Activated CD4-positive, CD25-positive, alpha-beta regulatory T cell (primary cell): Measurements from ENCODE around the gene ACADVL.

ENCODE experiments used
- DNase-seq, 4 experiments: peaks; one replicate each; lab custom pipeline; 2025; lab: John Stamatoyannopoulos, UW

The ACADVL gene

DNA sequence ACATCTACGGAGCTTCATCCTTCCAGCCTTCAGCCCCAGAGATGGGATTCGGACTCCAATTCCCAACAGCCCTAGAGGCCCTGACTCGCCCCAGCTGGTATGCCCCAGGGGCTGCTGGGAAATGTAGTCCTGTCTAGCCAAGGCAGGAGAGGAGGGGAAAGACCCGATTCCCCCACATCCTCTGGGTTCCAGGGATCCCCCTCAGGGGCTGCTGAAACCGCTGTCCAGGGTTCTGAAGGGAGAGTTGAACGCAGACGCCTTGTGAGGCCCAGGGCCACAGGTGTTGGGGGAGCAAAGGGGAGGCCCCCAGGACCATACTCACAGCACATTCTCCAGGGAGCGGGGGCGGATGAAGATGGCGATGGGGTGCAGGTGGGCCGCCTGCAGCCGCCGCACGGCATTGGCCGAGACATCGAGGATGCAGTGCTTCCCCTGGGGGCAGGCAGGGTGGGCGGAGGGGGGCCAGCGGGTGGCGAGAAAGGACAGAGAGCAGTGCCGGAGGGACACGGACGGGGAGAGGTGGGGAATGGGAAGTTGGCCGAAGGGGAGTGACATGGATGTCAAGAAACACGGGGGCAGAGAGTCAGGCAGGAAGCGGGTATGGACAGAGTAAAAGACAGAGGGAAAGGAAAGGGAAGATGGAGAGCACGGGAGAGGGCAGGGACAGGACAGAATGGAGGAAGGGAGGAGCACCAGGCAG lies 28.0 kb upstream of the ACADVL start:
- no peak for DNase-seq

DNA sequence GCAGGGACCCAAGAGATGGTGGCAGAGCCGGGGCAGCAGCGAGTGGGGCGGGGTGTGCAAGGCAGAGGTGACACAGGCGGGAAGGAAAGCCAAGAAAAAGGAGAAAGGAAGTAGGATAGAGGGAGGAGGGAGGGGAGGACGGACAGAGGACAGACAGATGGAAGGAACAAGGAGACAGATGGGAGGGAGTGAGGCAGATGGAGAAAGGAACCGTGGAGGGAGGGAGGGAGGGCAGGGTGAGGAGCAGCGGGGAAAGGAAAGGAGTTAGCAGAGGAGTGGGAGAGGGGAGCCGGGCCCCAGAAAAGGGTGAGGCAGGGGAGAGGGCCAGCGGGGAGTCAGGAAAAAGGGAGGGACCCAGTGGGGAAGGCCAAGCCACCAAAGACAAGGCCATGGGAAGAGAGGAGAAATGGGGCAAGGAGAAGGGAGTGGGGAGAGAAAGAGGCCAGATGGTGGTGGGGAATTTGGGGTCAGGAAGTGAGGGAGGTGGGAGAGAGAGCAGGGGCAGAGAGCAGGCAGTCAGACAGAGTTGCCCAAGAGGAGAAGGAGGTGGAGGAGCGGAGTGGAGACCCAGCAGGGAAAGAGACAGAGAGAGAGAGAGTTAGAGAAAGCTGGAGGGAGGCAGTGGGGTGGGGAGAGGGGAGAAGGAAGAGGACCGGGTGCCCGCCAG lies 27.3 kb upstream of the ACADVL start:
- no peak for DNase-seq

DNA sequence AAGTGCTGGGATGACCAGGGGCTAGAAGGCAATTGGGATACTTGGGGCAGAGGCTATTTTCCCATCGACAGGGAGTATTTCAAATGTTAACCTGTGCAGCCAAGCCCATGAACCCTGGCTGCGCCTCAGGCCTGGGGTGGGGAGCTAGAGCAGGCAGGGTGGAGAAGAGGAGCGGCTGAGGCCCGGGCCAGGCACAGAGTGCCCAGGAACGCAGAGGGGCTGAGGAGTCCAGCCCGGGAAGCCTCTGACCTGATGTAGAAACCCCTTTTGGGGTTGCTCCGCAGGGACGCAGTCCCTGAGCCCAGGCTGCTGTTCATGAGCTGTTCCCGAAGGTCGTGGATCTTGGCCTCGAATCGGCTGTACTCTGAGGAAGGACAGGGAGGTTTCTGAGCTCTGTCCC lies 23.8 kb upstream of the ACADVL start:
- no peak for DNase-seq

DNA sequence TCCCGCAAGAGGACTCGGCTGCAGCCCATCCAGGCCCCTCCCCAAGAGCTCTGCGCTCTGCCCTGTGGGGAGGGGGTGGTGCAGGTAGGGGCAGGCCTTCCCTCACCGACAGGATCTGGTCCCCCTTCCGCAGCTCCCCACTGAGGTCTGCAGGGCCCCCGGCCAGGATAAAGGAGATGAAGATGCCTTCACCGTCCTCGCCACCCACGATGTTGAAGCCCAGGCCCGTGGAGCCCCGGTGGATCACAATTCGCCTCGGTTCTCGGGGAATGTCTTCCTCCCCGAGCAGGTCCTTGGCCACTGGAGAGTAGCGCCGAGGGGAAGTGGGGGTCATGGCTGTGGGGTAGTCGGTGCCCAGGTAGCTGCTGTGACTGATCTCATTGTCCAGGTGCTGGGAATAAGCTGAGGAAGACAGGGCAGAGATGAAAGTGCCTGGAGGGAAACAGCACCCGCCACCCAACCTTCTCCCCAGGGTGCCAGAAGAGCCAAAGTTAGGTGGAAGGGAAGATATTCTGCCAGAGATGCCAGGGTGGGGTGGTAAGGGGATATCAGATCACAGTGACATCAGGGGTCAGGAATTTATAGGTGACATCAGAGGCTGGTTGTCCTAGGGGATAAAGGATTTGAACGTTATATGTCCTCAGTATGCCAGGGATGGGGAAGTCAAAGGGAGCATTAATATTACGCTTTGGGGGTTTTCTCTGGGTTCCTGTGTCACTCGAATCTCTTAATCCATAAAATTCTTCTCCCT lies 22.9 kb upstream of the ACADVL start:
- DNase-seq, result no peak

DNA sequence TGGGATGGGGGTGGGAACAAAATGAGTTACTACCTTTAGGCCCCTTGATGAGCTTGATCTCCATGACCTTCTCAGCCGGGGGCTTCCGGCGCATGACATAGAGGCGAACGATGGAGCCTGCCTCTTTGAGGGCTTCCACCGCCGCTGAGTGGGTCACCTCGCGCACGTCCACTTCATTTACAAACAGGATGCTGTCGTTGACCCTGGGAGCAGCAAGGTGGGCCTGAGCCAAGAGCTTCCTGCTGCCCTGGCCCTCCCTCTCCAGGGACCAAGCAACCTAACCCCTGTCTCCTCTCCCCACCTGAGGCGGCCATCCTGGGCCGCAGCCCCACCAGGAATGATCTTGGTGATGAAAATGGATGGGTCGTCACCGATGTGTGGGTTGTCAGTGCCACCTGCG lies 16.3 kb upstream of the ACADVL start:
- DNase-seq, result no peak

DNA sequence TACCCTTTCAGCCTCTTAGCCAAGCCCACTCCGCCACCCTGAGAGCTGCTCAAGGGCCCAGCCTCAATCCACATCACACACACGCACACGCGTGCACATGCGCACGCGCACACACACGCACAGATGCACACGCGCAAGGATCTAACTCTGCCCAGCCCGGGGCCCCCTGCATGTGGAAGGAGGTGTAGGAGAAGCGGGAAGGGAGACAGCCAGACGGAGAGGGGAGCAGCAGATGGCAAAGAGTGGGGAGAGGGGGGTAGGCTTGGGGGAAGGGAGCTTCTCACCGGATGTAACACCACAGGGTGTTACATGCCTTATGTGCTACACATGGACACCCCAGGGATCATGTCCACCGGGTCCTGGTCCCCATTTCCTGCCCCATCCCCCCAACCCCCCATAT lies 15.4 kb upstream of the ACADVL start:
- no peak for DNase-seq

DNA sequence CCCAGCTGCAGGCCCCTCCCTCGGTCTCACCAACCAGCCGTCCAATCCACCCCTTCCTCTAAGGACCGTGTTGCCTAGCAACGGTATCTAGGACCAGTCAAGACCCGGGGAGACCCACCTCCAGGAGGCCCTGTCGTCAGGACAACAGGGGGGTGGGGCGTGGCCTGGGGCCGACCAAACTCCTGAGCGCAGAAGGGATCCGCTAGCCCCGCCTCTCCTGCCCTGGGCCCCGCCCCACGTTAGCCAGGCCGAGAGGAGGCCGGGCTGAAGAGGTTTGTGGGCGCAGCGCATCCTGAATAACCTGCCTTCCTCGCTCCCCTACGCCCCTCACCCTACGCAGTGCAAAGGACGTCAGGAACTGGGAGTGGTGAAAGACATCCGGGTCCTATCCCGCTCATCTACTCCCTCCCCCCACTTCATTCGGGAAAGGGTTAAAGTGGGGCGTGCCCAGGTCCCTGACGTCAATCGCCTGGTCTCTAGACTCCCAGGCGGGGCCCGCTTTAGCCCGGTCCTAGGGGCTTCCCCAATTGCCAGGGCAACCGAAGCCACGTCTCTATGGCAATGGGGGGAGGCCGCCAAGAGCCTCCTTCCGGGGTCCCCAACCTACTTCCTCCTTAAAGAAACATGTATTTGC lies 14.8 kb upstream of the ACADVL start:
- DNase-seq, result peak; percentile 76 to 91 (median 88)

DNA sequence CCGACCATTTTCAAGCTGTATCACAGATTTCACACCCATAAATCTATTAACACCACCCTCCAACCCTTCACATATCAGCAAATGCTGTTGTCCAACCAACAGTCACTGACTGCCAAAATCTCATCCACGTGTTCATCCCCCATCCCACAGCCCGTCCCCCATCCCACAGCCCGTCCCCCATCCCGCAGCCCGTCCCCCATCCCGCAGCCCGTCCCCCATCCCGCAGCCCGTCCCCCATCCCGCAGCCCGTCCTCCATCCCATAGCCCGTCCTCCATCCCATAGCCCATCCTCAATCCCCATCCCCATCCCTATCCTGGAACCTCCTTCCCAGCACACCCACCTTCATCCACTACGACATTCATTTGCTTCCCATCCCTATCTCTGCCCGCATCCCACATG lies 14.2 kb upstream of the ACADVL start:
- DNase-seq, result no peak

DNA sequence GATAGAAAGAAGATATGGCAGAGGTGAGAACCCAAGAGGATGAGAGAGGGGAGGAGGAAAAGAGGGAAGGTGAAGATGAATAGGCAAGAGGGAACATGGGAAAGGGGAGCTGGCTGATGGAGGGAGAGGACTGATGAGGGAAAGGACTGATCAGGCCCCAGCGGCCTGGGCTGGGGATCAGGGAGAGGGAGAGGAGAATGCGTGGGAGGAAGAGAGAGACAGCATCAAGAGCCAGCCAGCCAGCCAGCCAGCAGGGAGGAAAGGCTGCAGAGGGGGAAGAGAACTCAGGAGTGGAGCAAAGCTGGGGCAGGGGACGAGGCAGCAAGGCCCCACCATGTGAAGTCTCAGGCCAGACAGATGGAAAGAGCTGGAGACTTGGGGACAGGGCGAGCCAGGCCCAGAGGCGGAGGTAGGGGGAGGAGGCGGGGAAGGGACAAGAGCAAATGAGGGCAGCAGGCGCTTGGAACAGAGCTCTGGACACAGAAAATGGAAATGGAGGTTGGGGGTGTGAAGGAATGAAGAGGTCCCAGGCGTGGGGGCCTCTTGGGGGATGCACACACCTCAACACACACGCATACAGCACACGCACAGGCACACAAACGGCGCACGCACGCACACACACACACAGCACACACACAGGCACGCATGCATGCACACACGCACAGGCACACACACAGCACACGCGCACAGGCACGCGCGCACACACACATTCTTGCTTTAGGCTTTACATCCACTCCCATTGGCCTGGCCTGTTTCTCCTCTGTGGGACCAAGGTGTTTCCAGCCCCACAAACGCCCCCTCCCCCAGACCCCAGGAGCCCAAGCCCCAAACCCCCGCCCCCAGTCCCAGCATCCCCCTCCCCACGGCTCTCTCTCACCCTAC lies 12.4 kb upstream of the ACADVL start:
- DNase-seq, result no peak

DNA sequence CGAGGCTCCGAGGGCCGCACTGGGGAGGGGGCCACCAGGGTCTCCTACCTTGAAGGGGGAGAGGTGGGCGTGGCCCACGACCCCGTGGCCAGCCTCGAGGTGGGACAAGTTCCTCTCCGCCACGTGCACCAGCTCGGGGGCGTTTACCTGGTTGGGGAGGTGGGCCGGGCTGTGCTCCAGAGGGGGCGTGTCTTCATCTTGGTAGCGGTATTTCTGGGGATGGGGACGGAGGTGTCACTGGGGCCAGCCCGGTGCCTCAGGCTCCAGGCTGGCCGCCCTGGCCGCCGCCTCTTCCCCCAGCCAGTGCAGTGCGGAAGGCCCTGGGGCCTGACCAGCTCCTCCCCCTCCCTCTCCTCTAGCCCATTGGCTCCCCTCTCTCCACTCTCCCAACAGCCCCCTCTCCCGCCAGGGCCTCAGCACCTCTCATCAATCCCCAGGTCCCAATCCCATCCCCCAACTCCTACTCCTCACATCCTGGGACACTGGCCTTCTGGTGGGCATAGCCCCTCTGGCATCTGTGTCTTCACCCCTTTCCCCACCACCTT lies 11.6 kb upstream of the ACADVL start:
- no peak for DNase-seq

DNA sequence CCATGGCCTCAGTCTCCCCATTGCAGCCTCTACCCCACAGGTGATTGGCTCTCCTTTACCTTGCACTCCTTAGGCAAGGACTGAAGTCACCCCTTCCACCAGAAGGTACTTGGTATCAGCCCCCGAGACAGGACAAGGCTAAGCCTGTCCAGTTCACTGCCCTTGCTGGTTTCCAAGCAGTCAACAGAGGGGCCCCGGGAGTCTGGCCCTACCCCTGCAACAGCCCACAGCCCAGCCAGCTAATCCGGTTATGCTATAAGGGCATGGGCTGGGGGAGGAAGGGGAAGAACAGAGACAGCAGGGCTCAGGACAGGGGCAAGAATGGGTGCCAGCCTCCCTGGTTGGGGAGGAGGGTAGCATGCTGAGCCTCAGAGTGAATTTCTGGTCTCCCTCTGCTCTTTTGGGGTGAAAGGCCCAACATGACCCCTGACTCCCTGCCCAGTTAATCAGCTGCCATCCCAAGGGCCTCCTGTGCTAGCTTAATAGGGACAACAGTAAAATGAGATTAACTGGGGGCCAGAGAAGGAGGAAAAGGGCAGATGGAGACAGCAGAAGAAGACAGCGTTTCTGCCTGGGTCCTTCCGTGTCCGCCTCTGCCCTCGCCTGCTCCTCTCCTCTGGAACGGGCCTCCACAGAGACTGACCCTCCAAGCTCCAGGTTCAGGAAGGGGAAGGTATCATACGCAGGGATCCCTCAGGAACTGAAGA lies 10.8 kb upstream of the ACADVL start:
- DNase-seq, result no peak

DNA sequence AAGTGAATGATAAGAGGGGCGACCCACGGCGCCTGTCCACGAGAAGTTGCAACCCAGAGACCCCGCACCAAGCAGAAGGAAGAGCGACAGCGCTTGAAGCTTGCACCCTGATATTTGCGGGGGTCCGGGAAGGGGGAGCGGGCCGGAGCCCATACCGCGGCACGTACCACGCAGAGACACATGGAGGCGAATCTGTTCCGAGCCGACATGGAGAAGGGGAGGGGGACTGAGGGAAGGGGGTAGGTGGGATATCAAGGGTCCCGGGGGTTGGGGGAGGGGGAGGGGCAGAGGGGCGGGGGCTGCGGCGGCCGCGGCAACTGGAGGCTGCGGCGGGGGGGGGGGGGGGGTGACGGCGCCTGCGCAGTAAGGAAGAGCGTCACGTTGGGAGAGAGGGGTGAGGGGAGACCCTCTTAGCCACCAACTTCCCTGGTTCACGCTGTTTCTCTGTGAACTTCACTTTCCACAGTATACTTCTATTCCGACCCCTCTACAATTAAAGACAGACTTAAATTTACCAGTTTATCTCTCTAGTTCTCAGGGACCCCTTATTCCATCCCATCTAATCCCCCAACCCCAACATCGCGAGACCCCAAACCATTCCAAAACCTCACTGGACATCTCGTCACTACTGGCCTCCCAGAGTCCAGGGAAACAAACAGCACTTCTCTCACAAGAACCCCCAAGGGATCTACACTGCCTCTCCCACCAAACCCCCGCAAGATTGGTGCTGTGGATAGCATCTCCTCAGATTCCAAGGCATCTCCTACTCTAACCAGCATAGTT lies 8.1 kb upstream of the ACADVL start:
- no peak for DNase-seq

DNA sequence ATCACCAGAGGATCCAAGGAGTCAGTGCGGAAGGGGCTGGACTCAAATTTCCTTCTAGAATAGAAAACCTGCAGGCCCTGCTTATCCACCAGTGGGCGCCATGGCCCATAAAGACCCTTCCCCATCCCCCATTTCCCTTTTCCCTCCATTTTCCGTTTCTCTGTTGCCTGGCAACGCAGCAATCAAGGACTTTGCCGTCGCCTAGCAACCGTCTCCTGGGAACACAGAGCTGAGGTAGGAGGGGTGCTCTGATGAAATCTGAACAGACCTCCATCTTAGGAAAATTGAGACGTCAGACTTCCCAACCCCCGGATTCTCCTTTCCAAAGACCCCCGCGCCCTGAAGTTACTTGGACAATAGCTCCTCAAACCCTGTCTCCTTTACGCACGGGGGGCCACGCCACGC lies 5.8 kb upstream of the ACADVL start:
- peak in 1 of 4 experiments; percentile 45 for DNase-seq

DNA sequence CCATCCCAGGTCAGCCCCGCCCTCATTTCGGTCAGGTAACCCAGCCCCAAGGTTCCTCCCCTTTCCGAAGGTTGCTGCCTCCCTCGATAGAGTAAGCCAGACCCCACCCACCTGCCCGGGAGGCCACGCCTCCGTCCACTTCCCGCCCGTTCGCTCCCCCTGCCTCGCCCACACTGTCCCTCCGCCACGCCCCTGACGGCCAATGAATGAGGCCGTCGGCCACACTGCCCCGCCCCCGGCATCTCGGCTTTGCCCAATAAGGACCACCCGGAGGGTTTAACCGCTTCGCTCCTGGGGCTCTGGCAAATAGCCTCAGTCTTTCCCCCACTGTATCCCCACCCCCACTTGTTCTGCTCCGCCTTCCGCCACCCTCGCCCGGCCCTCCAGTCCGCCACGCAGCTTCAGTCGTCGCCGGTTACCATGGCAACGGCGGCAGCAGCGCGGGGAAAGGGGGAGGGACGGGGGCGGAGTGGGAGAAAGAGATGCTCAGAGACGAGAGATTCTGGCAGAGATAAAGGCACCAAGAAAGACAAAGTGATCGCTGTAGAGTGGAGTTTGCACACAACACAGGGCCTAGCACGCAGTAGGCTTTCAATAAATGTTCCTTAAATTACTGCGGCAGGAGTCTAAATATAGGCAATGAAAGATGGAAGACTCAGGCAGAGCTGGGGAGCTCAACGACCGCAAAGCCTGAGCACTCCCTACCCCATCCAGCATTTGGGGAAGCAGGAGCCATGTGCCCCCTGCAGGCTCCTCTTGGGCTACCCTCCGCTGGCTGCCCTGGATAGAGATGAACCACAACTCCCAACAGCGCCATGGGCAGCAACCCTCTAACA lies 5.2 kb upstream of the ACADVL start:
- DNase-seq, result peak; percentile 96 to 98 (median 97)

DNA sequence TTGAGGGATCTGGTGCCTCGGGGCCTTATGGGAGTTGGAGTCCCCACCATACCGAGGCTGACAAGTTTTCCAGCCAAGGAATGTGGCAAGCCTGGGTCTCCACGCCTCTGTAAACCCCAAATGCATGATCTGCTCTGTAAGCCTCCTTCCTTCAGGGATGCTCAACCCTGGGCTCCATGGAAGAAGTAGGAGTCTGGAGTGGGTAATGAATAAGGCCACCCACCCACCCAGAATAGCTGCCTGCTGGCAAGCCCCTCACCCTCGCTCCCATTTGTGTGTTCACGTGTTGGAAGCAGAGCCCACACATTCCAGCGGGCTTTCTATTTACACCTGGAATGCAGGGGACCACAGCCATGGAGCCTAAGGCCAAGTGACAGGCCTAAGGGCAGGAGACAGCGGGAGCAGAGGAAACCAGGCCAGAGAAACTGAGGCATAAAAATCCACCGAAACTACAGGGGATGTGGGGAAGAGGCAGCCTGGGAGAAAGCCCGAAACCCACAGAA lies 4.6 kb upstream of the ACADVL start:
- DNase-seq, result no peak

DNA sequence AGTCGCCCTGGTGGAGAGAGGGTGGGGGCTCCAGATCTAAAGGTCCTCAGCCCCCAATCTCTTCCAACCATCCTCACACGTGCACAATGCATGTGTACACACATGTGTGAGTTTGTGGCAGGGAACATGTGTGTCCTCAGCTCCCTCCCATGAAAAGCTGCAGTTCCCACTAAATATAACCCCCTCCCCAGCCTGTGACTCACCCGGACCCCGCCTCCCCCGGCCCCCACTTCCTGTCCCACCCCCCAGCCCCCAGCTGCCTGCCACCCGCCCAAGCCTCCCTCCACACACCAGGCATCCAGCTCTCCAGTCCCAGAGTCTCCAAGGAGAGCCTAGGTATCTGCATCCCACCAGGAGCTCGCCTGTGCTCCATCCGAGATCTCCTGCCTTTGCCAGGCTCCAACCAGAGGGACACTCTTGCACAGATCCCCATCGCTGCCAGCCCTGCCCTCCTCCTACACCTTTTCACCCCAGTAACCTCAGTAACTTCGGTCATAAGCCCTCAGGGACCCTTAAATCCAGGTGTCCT lies 4.0 kb upstream of the ACADVL start:
- DNase-seq, result no peak

DNA sequence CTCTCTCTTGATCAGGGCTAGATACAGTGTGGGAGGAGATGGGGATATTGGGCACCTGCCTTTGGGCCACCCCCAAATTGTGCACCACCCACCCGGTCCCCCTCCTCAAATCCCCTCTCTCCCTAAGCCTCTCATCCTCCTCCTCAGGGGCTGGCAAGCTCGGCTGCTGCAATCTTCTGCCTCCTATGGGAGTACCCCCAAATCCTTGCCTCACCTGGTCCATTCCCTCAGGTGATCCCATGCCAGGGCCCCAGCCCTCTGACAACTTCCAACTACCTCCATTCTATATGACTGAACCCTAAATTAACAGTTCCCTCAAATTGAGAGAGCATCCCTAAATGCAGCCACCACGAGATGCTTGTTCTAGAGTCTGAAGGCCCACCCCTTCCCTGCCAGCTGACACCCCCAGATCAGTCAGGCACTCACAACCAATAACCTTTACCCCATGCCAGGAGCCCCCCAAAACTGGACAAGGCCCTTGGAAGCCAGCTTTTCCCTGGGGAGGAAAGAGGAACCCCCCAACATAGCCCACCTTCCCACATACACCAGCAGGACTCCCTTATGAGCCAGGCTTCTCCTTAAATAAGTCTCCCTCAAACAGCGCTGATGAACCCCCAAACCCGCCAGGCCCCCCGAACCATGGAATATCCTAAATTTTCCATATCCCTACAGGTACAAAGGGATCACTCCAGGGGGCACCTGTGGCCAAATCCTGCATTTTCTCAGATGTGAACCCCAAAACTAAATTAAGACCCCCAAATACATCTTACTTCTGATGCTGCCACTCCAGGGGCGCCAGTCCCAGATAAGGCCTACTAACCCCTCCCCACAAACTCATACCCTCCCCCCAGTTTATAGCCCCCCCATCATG lies 3.3 kb upstream of the ACADVL start:
- no peak for DNase-seq
